Endothelial cell (in vitro differentiated cells): ENCODE measurements around the gene C9orf43. TPM values are rescaled to one million over a fixed set of nuclear protein-coding genes. Genes with fewer than 3 reads are reported as not detected.

Source experiments
- DNase-seq: peaks from one replicate; pipeline ENCODE4 v3.0.0; 2021; ENCODE audit warnings: low spot score
- H3K27ac Mint-ChIP-seq: one replicate; pipeline ENCODE4 v1.8.0; 2021; ENCODE audit warnings: mixed read lengths, inconsistent platforms; ENCODE audit not compliant: unreplicated experiment
- H3K27me3 Mint-ChIP-seq: one replicate; pipeline ENCODE4 v1.8.0; 2021; ENCODE audit warnings: mild to moderate bottlenecking, moderate library complexity, mixed read lengths, inconsistent platforms; ENCODE audit not compliant: unreplicated experiment
- H3K36me3 Mint-ChIP-seq: one replicate; pipeline ENCODE4 v1.8.0; 2021; ENCODE audit warnings: mild to moderate bottlenecking, low read depth, mixed read lengths, inconsistent platforms; ENCODE audit not compliant: unreplicated experiment
- H3K4me1 Mint-ChIP-seq: one replicate; pipeline ENCODE4 v1.8.0; 2021; ENCODE audit warnings: mild to moderate bottlenecking, mixed read lengths, inconsistent platforms; ENCODE audit not compliant: unreplicated experiment
- H3K4me3 Mint-ChIP-seq: one replicate; pipeline ENCODE4 v1.8.0; 2021; ENCODE audit warnings: mild to moderate bottlenecking, mixed read lengths, inconsistent platforms; ENCODE audit not compliant: unreplicated experiment
- H3K9me3 Mint-ChIP-seq: one replicate; pipeline ENCODE4 v1.8.0; 2021; ENCODE audit warnings: mixed read lengths, inconsistent platforms; ENCODE audit not compliant: unreplicated experiment
- total RNA-seq: library from RNA; stranded (reverse); fragmentation: NEBNext Ultra II Directional; extraction: Animal tissue kit (Norgen Biotek cat#: 25700); gene quantifications from one replicate; pipeline ENCODE4 v1.2.1, GENCODE V29; 2021; ENCODE audit not compliant: unreplicated experiment
- TF ChIP-seq, protein P1 (sequence below): fragments of 200-600 bp; sonication (generic); IDR thresholded peaks from one replicate; pipeline ENCODE4 v1.5.0; 2021; ENCODE audit warnings: antibody characterized with exemption; ENCODE audit not compliant: unreplicated experiment

The C9orf43 gene
- total RNA-seq, 1 donor from 2014 or later = 0.92 TPM

DNA sequence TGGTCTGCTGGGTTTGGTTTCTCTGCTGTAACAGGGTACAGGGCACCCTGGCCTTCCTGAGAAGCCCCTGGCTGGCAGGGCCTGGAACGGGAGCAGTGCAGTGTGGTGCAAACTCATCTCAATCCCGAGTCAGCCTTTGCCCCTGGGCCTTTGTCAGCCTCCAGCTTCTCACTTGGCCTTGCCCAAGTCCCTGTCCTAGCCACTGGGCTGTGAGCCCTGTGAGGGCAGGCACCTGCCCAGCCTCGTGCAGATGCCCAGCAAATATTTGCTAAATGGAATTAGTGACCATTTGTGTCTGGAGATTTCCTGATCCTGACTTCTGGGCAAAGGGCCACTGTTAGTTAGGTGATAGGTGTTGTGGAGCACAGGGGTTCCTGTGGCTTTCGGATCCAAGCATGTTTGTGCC is 66.0 kb downstream of the C9orf43 start:
- no peaks in the 10 kb centered on the region for H3K36me3 Mint-ChIP-seq
- TF ChIP-seq, protein P1, sequence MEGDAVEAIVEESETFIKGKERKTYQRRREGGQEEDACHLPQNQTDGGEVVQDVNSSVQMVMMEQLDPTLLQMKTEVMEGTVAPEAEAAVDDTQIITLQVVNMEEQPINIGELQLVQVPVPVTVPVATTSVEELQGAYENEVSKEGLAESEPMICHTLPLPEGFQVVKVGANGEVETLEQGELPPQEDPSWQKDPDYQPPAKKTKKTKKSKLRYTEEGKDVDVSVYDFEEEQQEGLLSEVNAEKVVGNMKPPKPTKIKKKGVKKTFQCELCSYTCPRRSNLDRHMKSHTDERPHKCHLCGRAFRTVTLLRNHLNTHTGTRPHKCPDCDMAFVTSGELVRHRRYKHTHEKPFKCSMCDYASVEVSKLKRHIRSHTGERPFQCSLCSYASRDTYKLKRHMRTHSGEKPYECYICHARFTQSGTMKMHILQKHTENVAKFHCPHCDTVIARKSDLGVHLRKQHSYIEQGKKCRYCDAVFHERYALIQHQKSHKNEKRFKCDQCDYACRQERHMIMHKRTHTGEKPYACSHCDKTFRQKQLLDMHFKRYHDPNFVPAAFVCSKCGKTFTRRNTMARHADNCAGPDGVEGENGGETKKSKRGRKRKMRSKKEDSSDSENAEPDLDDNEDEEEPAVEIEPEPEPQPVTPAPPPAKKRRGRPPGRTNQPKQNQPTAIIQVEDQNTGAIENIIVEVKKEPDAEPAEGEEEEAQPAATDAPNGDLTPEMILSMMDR = no peak
- H3K27ac Mint-ChIP-seq = no peak overlapping the region
- H3K9me3 Mint-ChIP-seq = no peaks in the 10 kb centered on the region
- peaks cover 10% of the 10 kb centered on the region for H3K27me3 Mint-ChIP-seq
- no peak for DNase-seq
- peaks cover 15% of the 10 kb centered on the region for H3K4me1 Mint-ChIP-seq
- H3K4me3 Mint-ChIP-seq = no peak overlapping the region

DNA sequence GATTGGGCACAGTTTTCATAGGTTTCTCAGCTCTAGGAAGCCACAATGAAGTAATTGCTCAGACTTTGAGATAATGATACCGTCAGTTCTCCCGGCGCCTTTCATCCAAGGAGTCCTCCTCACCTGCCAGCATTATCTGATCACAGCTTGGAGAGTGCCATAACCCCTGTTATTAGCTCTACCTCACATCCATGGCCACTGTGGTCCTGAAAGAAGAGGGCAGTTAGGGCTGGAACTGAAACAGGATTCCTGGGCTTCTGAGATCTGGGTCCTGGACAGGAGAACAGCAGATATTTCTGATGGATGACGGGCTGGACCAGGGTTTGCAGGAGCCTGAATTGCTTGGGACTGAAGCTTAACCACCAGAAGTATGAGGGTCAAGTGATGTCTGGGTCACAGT is 66.5 kb downstream of the C9orf43 start:
- Mint-ChIP-seq H3K36me3 (no peaks in the 10 kb centered on the region), H3K4me3 (no peak overlapping the region), H3K27ac (no peak overlapping the region), H3K27me3 (peaks cover 10% of the 10 kb centered on the region), H3K4me1 (peaks cover 11% of the 10 kb centered on the region), H3K9me3 (no peaks in the 10 kb centered on the region)
- DNase-seq = no peak
- TF ChIP-seq, protein P1 = no peak

DNA sequence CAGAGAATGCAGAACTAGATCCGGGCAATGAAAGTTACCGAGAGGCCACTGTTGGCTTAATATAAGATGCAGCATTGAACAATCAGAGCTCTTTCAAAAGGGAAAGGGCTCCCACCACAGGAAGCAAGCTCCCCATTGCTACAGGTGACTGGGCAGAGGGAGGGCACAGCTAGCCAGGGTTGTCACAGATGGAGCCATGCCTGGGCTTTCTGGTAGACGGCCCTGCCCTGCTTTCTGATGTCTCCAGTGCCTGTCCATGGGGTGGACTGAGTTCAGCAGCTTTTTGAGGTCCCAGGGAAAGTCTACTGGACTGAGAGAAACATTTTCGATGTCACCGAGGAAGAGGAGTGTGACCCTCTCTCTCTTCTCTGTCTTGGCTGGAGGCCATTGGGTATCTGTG is 67.1 kb downstream of the C9orf43 start:
- no peaks in the 10 kb centered on the region for H3K9me3 Mint-ChIP-seq
- peaks cover 10% of the 10 kb centered on the region for H3K27me3 Mint-ChIP-seq
- no peak overlapping the region for H3K27ac Mint-ChIP-seq
- no peaks in the 10 kb centered on the region for H3K36me3 Mint-ChIP-seq
- peaks cover 11% of the 10 kb centered on the region for H3K4me1 Mint-ChIP-seq
- no peak overlapping the region for H3K4me3 Mint-ChIP-seq
- DNase-seq = no peak
- TF ChIP-seq, protein P1 = no peak

DNA sequence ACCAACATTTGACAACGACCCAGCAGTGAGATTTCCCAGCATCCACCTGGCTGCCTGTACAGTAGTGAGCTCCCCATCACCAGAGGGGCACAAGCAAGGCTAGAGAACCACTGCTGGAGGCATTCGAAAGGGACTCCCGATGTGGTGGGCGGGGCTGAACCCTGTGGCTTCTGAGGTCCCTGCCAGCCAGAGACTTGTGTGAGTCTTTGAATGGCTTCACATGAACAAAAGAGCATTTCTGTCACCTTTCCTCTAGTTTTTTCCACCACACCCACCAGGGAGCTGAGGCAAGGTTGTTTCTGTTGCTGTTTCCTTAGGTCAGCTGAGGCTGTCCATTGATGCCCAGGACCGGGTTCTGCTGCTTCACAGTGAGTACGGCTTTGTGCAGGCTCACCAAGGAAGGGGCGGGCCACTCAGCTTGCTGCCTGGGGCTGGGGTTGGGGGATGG is 68.7 kb downstream of the C9orf43 start:
- no peak for DNase-seq
- no peak overlapping the region for H3K27ac Mint-ChIP-seq
- TF ChIP-seq, protein P1 = no peak
- H3K27me3 Mint-ChIP-seq = peaks cover 10% of the 10 kb centered on the region
- H3K9me3 Mint-ChIP-seq = no peaks in the 10 kb centered on the region
- H3K36me3 Mint-ChIP-seq = no peaks in the 10 kb centered on the region
- no peak overlapping the region for H3K4me3 Mint-ChIP-seq
- peaks cover 13% of the 10 kb centered on the region for H3K4me1 Mint-ChIP-seq

Other genes with a start within 250 kb of the C9orf43 start
- 30.2 TPM for gene FKBP15, start 189.5 kb upstream of the C9orf43 start, total RNA-seq
- gene SLC31A1, start 189.2 kb upstream of the C9orf43 start, total RNA-seq = 23.2 TPM
- gene CDC26, start 135.2 kb upstream of the C9orf43 start, total RNA-seq = 27.0 TPM
- 20.5 TPM for gene PRPF4, start 135.1 kb upstream of the C9orf43 start, total RNA-seq
- gene RNF183, start 107.4 kb upstream of the C9orf43 start, total RNA-seq = not detected
- 0.95 TPM for gene WDR31, start 70.5 kb upstream of the C9orf43 start, total RNA-seq
- 0.15 TPM for gene BSPRY, start 61.2 kb upstream of the C9orf43 start, total RNA-seq
- gene HDHD3, start 33.8 kb upstream of the C9orf43 start, total RNA-seq = 8.4 TPM
- 19.3 TPM for gene ALAD, start 9.5 kb upstream of the C9orf43 start, total RNA-seq
- gene POLE3, start 72 bp upstream of the C9orf43 start, total RNA-seq = 28.7 TPM
- gene RGS3, start 53.0 kb downstream of the C9orf43 start, total RNA-seq = 474 TPM